NCI-H1436 (cell line): ENCODE data around the gene C2orf69.
"Not testable (repeated sequence)": the region's sequence is repeated elsewhere in the genome, so short reads cannot be mapped to it uniquely, and the experiment has no call there.

Experiments used
- DNase-seq: peaks from one replicate; lab custom pipeline; 2025; lab: John Stamatoyannopoulos, UW

C2orf69 gene, protein sequence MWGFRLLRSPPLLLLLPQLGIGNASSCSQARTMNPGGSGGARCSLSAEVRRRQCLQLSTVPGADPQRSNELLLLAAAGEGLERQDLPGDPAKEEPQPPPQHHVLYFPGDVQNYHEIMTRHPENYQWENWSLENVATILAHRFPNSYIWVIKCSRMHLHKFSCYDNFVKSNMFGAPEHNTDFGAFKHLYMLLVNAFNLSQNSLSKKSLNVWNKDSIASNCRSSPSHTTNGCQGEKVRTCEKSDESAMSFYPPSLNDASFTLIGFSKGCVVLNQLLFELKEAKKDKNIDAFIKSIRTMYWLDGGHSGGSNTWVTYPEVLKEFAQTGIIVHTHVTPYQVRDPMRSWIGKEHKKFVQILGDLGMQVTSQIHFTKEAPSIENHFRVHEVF

DNA sequence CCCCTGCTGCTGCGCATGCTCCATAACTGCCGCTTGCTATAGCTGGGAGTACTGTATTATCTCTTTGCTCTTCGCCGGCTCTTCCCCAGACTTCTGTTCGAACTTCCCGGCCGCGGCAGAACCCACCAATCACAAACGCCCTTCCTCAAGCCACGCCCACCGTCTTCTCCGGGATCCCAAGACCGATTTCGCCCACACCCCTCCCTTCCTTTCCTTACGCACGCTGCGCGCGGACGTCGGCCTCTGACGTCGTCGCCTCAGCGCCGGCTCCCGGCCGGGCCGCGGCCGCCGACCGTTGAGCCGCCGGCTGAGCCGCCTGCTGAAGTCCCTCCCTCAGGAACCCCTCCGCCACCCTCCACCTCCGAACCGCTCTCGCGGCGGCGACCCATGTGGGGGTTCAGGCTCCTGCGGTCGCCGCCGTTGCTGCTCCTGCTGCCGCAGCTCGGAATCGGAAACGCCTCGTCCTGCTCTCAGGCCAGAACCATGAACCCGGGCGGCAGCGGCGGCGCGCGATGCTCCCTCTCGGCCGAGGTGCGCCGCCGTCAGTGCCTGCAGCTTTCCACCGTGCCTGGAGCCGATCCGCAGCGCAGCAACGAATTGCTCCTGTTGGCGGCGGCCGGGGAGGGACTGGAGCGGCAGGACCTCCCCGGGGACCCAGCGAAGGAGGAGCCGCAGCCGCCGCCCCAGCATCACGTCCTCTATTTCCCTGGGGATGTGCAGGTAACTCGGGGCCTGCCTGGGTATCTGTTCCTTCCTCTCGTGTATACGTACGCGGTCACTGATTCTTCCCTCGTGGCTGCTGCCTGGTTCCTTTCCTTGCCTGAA is at the start of gene C2orf69:
Gene C2orf69 (plus strand): TSS at position 242 of the 825 bp plus-strand sequence. CDS start 146 bp downstream, at position 388.
- DNase-seq: peak; percentile 97

DNA sequence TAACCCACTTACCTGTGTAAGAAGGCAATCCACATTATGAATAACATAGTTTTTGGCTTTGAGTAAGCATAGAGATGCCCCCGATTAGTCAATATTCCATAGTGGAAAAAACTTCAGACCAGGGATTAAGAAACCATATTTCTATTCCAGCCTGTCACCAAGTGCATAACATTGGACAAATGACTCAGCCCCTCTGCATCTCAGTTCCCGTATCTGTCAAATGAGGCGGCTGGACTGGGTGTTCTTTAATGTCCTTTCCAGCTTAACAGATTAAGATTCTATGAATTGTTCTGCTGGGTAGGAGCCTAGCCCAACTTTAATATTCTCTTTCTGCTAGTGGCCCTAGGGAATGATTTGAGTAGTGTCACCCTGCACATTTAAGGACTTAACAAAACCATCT is 48.3 kb upstream of the C2orf69 start:
- no peak for DNase-seq

DNA sequence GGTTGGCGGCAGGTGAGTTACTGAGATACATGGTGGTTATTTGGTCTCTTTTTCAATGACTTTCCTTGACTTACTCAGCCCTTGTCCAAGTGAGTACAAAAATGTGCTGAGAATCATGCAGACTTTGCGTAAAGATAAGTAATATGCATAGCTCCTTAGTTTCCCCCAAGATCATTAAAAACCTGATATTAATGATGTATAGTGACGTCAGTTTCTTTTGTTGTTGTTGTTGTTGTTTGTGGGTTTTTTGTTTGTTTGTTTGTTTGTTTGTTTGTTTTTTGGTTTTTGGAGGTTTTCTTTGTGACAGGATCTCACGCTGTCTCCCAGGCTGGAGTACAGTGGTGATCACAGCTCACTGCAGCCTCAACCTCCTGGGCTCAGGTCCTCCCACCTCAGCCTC is 45.2 kb upstream of the C2orf69 start:
- DNase-seq: no peak

DNA sequence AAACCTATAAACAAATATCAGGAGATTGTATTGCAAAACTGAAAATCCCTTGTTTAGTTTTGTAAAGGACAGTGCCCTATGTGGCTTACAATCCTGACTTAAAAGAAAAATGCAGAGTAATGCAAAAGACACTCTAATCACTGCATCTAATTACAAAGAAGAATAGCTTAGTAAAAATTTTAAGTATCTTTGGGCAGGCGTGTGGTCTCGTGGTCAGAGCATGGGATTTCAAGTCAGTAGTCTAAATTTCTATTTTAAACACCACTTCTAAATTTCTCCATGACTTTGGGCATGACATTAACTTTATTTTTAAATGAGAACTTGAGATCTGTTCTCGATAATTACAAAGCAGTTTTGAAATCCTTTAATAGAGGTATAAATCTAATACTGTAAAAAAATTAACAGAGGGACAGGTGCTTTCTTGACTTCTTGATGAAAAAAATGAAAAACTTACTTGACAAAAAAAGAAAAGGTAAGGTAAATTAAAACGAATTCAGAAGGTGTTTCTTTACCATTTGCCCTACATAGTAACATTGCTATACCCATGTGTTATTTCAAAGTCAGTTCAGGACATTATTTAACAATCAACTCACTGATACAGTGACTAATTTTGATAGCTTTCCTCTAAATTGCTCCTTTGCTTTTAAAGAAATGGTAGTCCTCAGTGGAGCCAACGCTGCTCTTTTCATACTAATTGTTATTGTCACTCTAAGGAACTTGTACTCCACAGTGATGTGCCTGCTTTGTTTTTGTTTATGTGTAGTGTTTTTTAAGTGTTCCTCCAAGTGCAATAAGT is 42.5 kb upstream of the C2orf69 start:
- no peak for DNase-seq

DNA sequence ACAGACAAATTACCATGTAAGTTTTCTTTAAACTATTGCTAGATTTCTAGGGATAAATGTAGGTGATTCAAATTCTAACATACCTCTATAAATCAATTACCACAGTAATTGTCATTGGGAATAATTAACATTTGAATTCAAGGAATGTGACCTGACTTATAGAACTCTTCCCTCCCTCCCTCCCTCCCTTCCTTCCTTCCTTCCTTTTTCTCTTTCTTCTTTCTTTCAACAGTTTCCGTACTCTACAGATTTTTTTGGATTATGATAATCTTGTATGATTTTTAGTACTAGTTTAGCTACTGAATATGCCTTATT is 41.9 kb upstream of the C2orf69 start:
- DNase-seq: no peak

DNA sequence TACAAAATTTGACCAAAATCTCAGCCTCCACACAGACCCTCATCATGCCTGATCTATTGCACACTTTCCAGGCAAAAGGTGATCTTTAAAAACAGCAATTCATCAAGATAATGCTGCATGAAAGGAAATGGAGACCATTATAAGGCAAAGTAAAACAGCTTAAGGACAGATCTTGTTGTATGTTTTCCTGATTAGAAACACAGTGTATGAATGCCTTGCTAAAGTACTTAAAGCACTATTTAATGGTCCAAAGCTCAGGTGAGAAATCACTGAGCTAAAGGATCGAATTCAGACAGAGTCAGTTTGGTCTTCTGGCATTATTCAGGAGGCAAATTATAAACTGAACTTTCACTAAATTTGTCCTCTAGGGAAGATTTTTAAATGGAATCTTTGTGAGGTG is 41.4 kb upstream of the C2orf69 start:
- DNase-seq: no peak

DNA sequence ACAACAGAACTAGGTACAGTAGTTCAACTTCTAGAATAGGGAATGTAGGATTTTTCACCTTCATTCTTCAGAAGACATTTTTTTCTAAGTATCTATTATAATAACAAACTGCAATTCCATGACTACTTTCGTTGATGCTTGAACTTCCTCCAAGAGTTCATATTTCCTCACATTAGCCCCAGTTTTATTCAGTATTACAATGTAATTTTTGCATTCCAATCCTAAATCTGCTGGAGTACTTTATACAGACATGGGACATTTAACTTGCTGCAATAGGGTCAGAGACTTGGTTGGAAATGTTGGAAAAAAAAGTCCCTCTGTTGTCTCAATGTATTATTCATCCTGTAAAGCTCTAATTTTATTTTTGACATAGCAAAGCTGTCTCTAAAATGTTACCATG is 40.5 kb upstream of the C2orf69 start:
- DNase-seq: no peak

DNA sequence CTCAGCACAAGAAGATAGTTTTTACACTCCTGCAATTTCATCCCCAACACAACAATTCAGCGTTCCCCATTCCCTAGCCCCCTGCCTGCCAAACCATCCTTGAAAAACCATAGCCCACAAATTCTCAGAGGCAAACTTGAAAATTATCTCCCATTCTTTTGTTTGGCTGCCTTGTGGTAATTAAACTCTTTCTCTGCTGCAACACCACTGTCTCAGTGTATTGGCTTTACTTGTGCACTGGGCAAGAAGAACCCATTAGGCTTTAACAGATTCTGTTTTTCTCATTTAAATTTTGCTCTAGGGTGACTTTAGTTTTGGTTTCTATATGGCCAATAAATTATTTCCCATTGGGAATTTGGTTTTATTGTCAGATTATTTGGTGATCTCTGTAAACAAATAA is 36.9 kb upstream of the C2orf69 start:
- DNase-seq: no peak

DNA sequence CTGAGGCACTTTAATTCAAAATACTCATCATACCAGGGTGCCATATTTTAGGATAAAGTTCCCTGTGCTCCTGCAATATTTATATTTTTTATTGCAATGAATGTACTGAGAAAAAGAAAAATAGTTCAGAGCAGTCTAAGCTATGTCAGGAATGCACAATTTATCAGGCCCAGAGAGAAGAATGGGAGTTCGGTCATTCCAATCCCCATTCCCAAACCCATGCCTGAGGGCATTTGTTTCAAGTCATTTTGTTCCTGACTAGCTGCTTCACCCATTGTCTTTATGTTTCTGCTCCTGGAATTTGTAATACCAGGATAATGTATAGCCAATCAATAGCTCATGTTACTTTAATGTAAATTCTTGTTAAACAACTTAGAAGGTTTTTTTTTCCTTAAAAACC is 35.7 kb upstream of the C2orf69 start:
- no peak for DNase-seq

DNA sequence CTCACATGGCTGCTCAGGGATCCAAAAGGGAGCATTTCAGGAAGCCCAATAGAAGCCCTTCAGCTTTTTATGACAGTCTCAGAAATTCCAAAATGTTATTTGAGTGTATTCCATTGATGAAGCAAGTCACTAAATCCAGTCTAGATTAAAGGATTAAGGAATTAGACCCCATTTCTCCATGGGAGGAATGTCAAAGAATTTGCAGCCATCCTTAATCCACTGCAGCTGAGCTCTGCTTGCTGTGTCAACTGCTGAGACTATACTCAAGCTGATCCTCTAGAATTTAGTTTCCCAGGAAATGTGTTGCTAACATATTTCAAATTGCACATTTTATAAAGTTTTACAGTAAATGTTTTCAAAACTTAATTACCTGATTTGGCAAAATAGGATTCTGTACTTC is 28.4 kb upstream of the C2orf69 start:
- DNase-seq: no peak

DNA sequence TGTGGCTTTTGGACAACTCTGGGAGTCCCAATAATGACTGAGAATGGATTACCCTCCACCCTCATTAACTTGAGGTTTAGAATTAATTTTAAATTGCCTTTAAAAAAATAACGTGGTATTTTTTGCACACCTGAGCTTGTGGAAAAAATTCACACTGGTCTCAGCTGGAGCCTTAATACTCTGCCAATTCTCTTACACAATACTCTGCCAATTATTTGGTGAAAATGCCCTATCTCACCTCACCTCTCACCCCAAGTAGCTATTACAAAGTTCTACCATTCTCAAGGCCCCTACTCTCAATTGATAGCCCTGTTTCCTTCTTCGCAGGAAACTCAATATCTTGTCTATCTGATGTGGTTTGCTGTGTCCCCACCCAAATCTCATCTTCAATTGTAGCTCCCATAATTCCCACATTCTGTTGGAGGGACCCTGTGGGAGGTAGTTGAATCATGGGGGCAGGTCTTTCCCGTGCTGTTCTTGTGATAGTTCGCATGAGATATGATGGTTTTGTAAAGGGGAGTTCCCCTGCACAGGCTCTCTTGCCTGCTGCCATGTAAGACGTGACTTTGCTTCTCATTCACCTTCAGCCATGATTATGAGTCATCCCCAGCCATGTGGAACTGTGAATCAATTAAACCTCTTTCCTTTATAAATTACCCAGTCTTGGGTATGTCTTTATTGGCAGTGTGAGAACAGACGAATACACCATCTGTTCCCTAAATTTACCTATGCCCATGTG is 27.4 kb upstream of the C2orf69 start:
- no peak for DNase-seq

DNA sequence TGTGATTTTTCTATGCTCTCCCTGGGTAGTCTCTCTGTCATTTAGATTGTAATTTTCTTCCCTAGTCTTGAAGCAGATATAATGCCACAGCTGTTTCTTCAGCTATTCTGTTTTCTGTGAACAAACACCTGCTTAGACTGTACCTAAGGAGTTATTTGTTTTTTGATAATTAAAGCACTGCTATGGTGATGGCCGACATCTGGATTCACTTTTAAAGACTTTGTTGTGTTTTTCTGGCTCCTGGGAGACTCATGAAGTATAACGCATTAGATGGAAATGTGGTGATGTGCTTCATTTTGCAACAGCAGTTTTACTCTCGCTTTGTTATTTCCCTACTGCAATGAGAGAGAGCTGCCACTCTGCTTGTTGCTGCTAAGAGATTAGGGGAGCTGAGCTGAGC is 15.7 kb upstream of the C2orf69 start:
- DNase-seq: no peak

DNA sequence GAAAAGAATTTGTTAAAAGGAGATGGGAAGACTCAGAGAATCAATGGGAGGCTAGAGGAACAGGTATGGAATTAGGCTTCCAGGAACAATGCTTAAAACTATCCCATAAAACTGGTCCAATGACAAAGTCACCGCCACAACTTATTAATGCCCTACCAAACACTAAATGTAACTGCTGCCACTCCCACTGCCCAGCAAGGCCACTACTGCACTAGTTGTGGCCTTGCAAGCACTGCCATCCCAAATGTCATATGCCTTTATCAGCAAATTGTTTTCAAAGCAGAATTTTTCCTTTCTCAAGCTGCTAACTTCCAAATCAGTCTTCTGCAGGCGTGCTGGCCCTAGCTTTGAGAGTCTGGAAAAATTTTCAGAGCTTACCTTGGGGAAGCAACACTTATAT is 14.5 kb upstream of the C2orf69 start:
- no peak for DNase-seq

DNA sequence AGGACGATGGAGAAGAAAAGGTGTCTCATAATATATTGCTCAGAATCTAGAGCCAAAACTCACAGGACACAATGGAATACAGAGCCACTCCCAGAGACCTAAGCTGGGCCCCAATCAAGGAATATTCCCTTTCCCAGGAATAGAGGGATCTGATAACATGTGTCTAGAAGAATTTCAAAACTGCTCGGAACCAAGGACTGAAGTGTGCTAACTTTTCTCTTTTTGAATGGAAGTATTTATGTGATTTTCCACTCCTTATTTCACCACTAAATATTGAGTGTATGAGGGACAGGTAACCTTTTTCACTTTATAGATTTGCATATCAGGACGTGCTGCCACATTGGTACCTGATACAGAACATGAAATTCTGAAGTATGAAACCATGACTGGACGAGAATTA is 9.2 kb upstream of the C2orf69 start:
- DNase-seq: no peak

DNA sequence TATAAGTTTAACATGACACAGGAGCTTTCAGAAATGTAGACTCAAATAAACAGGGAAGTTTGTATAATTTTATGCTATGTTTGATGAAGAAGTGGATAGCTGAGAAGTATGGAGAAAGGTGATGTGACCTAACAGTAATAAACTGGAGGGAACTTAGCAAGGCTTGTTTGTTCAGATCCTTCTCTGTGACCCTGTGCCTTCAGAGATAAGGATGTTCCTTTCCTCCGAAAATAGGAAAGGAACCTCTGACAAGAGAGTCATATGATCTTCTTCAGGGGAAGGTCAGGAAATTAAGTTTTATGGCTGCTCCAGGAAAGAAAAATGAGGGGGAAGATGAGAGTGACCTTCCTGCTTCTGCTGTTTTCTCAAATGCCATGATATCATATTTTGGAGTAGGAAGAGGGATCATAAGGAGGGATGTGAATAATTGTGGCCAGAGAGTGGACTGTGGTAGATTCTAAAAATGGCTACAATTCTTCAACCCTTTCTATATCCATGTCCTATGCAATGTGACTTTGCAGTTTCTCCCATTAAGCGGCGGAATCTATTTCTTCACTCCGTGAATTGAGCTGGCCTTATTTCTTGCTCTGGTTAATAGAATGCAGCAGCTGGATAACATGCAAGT is 8.5 kb upstream of the C2orf69 start:
- no peak for DNase-seq

DNA sequence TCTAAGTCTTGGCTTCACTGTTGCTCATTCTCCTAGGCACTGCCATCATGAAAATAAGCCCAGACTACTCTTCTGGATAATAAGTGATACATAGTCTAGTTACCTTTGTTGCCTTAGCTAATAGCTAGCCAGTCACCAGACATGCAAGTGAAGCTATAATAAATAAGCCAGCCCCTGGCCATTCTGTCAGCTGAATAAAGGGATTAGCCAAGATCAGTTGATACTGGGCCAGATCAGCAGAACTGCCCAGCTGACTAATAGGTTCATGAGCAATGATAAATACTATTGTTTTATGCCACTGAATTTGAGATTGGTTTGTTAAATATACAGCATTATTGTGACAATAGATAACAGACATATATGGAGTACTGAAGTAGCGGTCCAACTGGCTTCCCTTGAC is 8.0 kb upstream of the C2orf69 start:
- no peak for DNase-seq

DNA sequence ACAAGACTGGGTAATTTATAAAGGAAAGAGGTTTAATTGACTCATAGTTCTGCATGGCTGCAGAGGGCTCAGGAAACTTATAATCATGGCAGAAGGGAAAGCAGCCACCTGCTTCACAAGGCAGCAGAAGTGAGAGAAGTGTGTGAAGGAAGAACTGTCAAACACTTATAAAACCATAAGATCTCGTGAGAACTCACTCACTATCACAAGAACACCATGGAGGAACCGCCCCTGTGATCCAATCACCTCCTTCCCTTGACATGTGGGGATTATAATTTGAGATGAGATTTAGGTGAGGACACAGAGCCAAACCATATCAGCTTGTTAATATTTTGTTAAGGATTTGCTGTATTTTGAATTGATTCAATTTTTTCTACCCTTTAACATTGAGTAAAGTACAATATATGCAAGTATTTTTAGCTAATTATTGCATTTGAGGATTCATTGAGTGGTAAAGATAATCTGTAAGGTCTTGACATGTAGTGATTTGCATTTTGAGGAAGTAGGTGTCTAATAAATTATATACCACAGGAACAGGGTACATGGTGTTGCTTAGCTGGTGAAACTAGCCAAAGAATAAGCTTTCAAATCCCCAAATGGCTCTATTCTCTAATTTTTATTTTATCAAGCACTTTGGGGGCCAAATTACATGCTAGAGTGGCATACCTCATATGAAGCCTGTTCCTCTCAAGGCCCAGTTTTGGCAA is 3.9 kb upstream of the C2orf69 start:
- no peak for DNase-seq

DNA sequence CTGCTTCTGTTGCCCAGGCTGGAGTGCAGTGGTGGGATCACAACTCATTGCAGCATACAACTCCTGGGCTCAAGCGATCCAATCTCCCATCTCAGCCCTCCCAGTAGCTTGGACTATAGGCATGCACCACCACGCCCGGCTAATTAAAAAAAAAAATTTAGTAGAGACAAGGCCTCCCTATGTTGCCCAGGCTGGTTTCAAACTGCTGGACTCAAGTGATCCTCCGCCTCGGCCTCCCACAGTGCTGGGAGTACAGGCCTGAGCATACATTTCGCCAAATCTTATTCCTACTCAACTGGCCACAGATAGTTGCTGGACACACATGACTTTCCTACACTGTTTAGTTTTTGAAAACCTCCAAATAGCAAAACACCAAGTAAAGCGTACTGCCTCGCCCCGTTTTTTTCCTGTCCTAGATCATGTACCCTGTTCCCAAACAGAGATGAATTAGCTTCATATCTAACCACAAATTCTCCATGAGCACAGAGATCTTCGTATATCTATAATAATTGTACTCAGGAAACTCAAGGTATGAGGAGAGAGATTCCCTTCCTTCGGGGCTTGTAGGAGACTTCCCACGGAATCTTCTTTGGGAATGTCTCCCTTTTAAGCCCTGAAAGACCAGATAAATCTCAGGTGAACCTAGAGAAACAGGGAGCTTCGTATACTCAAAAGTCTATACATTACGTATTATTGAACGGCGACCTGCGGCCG is 598 bp upstream of the C2orf69 start:
- no peak for DNase-seq

DNA sequence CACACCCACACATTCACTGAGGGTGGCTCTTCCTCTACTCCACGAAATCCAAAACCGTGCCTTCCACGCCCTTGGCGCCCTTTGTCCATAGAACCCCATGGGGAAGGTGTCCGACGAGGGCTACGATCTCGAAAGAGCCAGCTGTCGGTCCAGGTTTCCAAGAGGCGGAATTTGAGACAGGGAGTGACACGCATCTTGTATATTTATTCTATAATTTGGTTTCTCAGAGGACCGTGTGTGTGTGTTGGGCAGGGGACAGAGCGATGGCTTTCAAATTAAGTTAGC is 726 bp downstream of the C2orf69 start:
- no peak for DNase-seq

DNA sequence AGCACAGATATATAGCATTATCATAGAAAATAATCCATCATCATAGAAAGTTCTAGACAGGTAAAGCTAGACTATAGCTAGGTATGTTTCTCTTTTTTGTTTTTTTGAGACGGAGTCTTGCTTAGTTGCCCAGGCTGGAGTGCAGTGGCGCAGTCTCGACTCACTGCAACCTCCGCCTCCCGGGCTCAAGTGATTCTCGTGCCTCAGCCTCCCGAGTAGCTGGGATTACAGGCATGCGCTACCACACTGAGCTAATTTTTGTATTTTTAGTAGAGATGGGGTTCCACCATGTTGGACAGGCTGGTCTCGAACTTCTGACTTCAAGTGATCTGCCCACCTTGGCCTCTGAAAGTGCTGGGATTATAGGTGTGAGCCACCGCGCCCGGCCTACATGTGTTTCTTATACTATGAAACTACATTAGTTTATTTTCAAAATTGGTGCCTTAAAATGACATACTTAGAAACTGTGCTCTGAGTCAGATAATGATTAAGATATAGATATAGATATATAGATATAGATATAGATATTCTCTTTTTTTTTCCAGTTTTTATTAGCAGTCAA is 1.5 kb downstream of the C2orf69 start:
- not testable (repeated sequence) for DNase-seq
